Measurements from ENCODE around the gene CRHR1. TPM values are rescaled to one million over a fixed set of nuclear protein-coding genes. Genes with fewer than 3 reads are reported as not detected.

Gene CRHR1
- total RNA-seq, 2 donors from 2014 or later, result 1.4 to 2.1 TPM

GRCh38 chr17:45851022-45851421, 66.9 kb downstream of the CRHR1 start:
- no peak for DNase-seq (ENCODE audit: low spot score)
- 86% methylated on average over 6 of the region's 6 CpGs for WGBS
- Histone ChIP-seq H3K27ac (no peak overlapping the region), H3K36me3 (no peaks in the 10 kb centered on the region), H3K27me3 (replicated peaks; ENCODE audit: insufficient read depth) (no peaks in the 10 kb centered on the region), H3K4me3 (no peak overlapping the region), H3K4me1 (replicated peaks) (no peaks in the 10 kb centered on the region), H3K9me3 (no peaks in the 10 kb centered on the region)
- intact Hi-C loops (cut with DNase I), result no loop called here
- TF ChIP-seq CTCF (IDR thresholded peaks at IDR 0.05) (no peak), POLR2A (IDR thresholded peaks at IDR 0.05) (no peak), POLR2AphosphoS5 (IDR thresholded peaks at IDR 0.05) (no peak)

GRCh38 chr17:45851464-45851863, 67.3 kb downstream of the CRHR1 start:
- no peaks in the 10 kb centered on the region for H3K36me3 ChIP-seq
- H3K27ac ChIP-seq, result no peak overlapping the region
- H3K4me3 ChIP-seq, result no peak overlapping the region
- 33% methylated on average over 8 of the region's 8 CpGs for WGBS
- intact Hi-C loops (cut with DNase I), result no loop called here
- no peaks in the 10 kb centered on the region for H3K27me3 ChIP-seq (replicated peaks; ENCODE audit: insufficient read depth)
- no peaks in the 10 kb centered on the region for H3K9me3 ChIP-seq
- no peak for TF ChIP-seq POLR2A (IDR thresholded peaks at IDR 0.05)
- no peak for TF ChIP-seq CTCF (IDR thresholded peaks at IDR 0.05)
- no peak for TF ChIP-seq POLR2AphosphoS5 (IDR thresholded peaks at IDR 0.05)
- DNase-seq (ENCODE audit: low spot score), result no peak
- no peaks in the 10 kb centered on the region for H3K4me1 ChIP-seq (replicated peaks)

GRCh38 chr17:45851873-45852272, 67.8 kb downstream of the CRHR1 start:
- no peaks in the 10 kb centered on the region for H3K4me1 ChIP-seq (replicated peaks)
- no peaks in the 10 kb centered on the region for H3K36me3 ChIP-seq
- no peak overlapping the region for H3K27ac ChIP-seq
- intact Hi-C loops (cut with DNase I), result no loop called here
- DNase-seq (ENCODE audit: low spot score), result no peak
- TF ChIP-seq CTCF (IDR thresholded peaks at IDR 0.05) (no peak), POLR2A (IDR thresholded peaks at IDR 0.05) (no peak), POLR2AphosphoS5 (IDR thresholded peaks at IDR 0.05) (no peak)
- WGBS, result 56% methylated on average over 1 of the region's 1 CpG
- no peak overlapping the region for H3K4me3 ChIP-seq
- H3K9me3 ChIP-seq, result no peaks in the 10 kb centered on the region
- H3K27me3 ChIP-seq (replicated peaks; ENCODE audit: insufficient read depth), result no peaks in the 10 kb centered on the region

- Histone ChIP-seq H3K4me1 (replicated peaks) (no peaks in the 10 kb centered on the region), H3K4me3 (no peak overlapping the region), H3K27me3 (replicated peaks; ENCODE audit: insufficient read depth) (no peaks in the 10 kb centered on the region), H3K9me3 (no peaks in the 10 kb centered on the region), H3K36me3 (no peaks in the 10 kb centered on the region), H3K27ac (no peak overlapping the region)
- TF ChIP-seq POLR2AphosphoS5 (IDR thresholded peaks at IDR 0.05) (peak; percentile 7), CTCF (IDR thresholded peaks at IDR 0.05) (peak; percentile 78 to 80 (median 79)), POLR2A (IDR thresholded peaks at IDR 0.05) (no peak)
- peak; percentile 50 for DNase-seq (ENCODE audit: low spot score)
- intact Hi-C loops (cut with DNase I), result no loop called here
- 28% methylated on average over 12 of the region's 12 CpGs for WGBS
Observed at GRCh38 chr17:45852535-45853297, 68.6 kb downstream of the CRHR1 start.

- Histone ChIP-seq H3K9me3 (no peaks in the 10 kb centered on the region), H3K27me3 (replicated peaks; ENCODE audit: insufficient read depth) (no peaks in the 10 kb centered on the region), H3K4me1 (replicated peaks) (no peaks in the 10 kb centered on the region), H3K4me3 (no peak overlapping the region), H3K27ac (no peak overlapping the region), H3K36me3 (no peaks in the 10 kb centered on the region)
- no peak for TF ChIP-seq POLR2A (IDR thresholded peaks at IDR 0.05)
- TF ChIP-seq CTCF (IDR thresholded peaks at IDR 0.05), result no peak
- no peak for TF ChIP-seq POLR2AphosphoS5 (IDR thresholded peaks at IDR 0.05)
- DNase-seq (ENCODE audit: low spot score), result no peak
- intact Hi-C loops (cut with DNase I), result no loop called here
- 79% methylated on average over 9 of the region's 9 CpGs for WGBS
Observed at GRCh38 chr17:45854209-45854608, 70.1 kb downstream of the CRHR1 start.
